Measurements from ENCODE around the gene PSTPIP2.

- TF ChIP-seq CTCF (IDR thresholded peaks at IDR 0.05) (no peak), POLR2A (IDR thresholded peaks at IDR 0.05) (no peak)
Observed at GRCh38 chr18:45958730-45959129, 113.3 kb downstream of the PSTPIP2 start.
